ENCODE data around the gene PATJ. TPM values are rescaled to one million over a fixed set of nuclear protein-coding genes. Genes with fewer than 3 reads are reported as not detected.

Gene PATJ
- total RNA-seq, 1 experiment from 2014 or later, result 28.7 TPM

DNA sequence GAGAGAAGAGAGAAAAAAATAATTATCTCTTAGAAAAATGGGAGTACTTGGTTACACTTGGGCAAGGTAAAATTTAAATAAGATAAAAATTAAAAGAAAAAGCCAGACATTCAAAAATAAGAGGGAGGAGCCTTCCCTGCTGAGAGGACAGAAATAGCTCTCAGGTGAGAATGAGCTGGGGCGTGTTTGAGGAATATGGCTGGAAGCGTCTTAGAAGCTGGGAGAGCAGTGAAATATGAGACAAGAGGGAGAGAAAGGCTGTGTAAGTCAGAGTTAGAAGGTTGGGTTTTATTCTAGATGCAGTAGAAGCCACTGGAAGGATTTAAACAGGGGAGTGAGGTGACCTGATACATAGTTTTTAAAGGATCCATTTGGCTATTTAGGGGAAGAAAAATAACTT, 298.2 kb downstream of the PATJ start:
- Histone ChIP-seq H3K4me3 (ENCODE audit: low read length) (no peak overlapping the region), H3F3A (ENCODE audit: low read length, unreplicated experiment) (no peaks in the 10 kb centered on the region), H3K9me3 (ENCODE audit: low read length) (no peaks in the 10 kb centered on the region), H3K4me1 (ENCODE audit: insufficient read depth, low read length) (no peaks in the 10 kb centered on the region), H3K79me2 (ENCODE audit: low read length) (no peaks in the 10 kb centered on the region), H3K9me2 (replicated peaks; ENCODE audit: low read length) (no peaks in the 10 kb centered on the region), H4K20me1 (ENCODE audit: low read length) (no peaks in the 10 kb centered on the region), H3K27ac (ENCODE audit: low read length) (no peak overlapping the region), H3K4me2 (ENCODE audit: low read length) (no peak overlapping the region), H2AFZ (ENCODE audit: low read length) (no peak overlapping the region), H3K9ac (ENCODE audit: low read length) (no peak overlapping the region), H3K27me3 (ENCODE audit: low read length) (no peaks in the 10 kb centered on the region), H3K36me3 (ENCODE audit: low read depth, low read length) (no peaks in the 10 kb centered on the region)
- no TSS peak for BruUV-seq (replicated peaks)
- ChIA-PET CTCF (no interaction called here), POLR2A (ENCODE audit: unreplicated experiment) (interaction anchor here (0.6 kb wide), 1 partner anchor 914 kb away, joined by 3 read pairs; no protein-coding TSS in a partner anchor)
- TF ChIP-seq, protein P1, sequence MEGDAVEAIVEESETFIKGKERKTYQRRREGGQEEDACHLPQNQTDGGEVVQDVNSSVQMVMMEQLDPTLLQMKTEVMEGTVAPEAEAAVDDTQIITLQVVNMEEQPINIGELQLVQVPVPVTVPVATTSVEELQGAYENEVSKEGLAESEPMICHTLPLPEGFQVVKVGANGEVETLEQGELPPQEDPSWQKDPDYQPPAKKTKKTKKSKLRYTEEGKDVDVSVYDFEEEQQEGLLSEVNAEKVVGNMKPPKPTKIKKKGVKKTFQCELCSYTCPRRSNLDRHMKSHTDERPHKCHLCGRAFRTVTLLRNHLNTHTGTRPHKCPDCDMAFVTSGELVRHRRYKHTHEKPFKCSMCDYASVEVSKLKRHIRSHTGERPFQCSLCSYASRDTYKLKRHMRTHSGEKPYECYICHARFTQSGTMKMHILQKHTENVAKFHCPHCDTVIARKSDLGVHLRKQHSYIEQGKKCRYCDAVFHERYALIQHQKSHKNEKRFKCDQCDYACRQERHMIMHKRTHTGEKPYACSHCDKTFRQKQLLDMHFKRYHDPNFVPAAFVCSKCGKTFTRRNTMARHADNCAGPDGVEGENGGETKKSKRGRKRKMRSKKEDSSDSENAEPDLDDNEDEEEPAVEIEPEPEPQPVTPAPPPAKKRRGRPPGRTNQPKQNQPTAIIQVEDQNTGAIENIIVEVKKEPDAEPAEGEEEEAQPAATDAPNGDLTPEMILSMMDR (conservative IDR thresholded peaks at IDR 0.05; ENCODE audit: low read depth, low read length), result no peak
- TF ChIP-seq EZH2 (IDR thresholded peaks at IDR 0.05; ENCODE audit: low read length, unreplicated experiment), result no peak
- TF ChIP-seq EZH2phosphoT487 (IDR thresholded peaks at IDR 0.05; ENCODE audit: borderline replicate concordance, low read length), result no peak
- intact Hi-C loops (cut with micrococcal nuclease), result no loop called here
- ATAC-seq (no peak), DNase-seq (no peak)

DNA sequence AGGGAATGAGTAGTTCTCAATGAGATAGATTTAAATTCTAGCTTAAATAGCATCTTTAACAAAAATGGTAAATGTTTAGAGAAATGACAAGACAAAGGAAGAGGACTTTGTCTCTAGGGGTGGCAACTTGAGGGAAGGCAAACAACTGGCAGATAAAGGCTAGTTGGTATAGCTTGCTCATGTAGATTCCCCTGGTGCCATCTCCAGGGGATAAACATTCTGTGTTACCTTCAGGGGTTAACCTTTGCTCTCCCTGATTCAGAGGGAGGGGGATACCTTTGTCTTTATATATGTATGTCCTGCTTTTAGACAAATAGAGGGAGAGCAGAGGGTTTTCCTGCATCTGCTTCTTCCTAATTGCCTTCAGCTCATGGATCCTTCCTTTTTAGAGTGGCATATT, 298.7 kb downstream of the PATJ start:
- H3F3A ChIP-seq (ENCODE audit: low read length, unreplicated experiment), result no peaks in the 10 kb centered on the region
- H3K36me3 ChIP-seq (ENCODE audit: low read depth, low read length), result no peaks in the 10 kb centered on the region
- no peaks in the 10 kb centered on the region for H3K79me2 ChIP-seq (ENCODE audit: low read length)
- no peaks in the 10 kb centered on the region for H3K9me3 ChIP-seq (ENCODE audit: low read length)
- ChIA-PET CTCF (no interaction called here), POLR2A (ENCODE audit: unreplicated experiment) (interaction anchor here (0.6 kb wide), 1 partner anchor 915 kb away, joined by 3 read pairs; no protein-coding TSS in a partner anchor)
- H3K9me2 ChIP-seq (replicated peaks; ENCODE audit: low read length), result no peaks in the 10 kb centered on the region
- no peak overlapping the region for H3K4me3 ChIP-seq (ENCODE audit: low read length)
- H2AFZ ChIP-seq (ENCODE audit: low read length), result no peak overlapping the region
- no peak for TF ChIP-seq EZH2phosphoT487 (IDR thresholded peaks at IDR 0.05; ENCODE audit: borderline replicate concordance, low read length)
- no peak for TF ChIP-seq EZH2 (IDR thresholded peaks at IDR 0.05; ENCODE audit: low read length, unreplicated experiment)
- TF ChIP-seq, protein P1 (conservative IDR thresholded peaks at IDR 0.05; ENCODE audit: low read depth, low read length), result no peak
- H3K27ac ChIP-seq (ENCODE audit: low read length), result no peak overlapping the region
- H3K4me2 ChIP-seq (ENCODE audit: low read length), result no peak overlapping the region
- no peak for ATAC-seq
- no TSS peak for BruUV-seq (replicated peaks)
- no peak overlapping the region for H3K9ac ChIP-seq (ENCODE audit: low read length)
- H3K4me1 ChIP-seq (ENCODE audit: insufficient read depth, low read length), result no peaks in the 10 kb centered on the region
- no peaks in the 10 kb centered on the region for H4K20me1 ChIP-seq (ENCODE audit: low read length)
- DNase-seq, result no peak
- no peaks in the 10 kb centered on the region for H3K27me3 ChIP-seq (ENCODE audit: low read length)
- intact Hi-C loops (cut with micrococcal nuclease), result no loop called here

DNA sequence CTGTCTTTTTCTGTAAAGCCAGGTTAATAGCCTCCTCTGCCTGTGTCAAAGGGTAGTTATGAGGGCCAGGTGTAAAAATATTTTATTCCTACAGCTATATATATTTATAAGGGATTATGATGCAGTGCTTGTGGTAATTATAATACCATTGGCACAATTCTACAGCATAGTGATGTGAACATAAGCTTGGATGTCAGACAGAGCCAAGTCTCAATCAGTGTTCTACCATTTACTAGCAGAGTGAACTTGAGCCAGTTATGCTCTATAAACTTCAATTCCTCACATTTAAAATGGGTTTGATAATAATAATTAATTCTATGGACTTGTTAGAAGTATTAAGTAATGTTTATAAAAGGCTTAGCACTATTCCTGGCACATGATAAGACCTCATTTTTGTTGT, 300.9 kb downstream of the PATJ start:
- ATAC-seq, result no peak
- DNase-seq, result no peak
- H3K4me3 ChIP-seq (ENCODE audit: low read length), result no peak overlapping the region
- TF ChIP-seq, protein P1 (conservative IDR thresholded peaks at IDR 0.05; ENCODE audit: low read depth, low read length), result no peak
- no peak for TF ChIP-seq EZH2 (IDR thresholded peaks at IDR 0.05; ENCODE audit: low read length, unreplicated experiment)
- no peak for TF ChIP-seq EZH2phosphoT487 (IDR thresholded peaks at IDR 0.05; ENCODE audit: borderline replicate concordance, low read length)
- CTCF ChIA-PET, result no interaction called here
- H3K4me2 ChIP-seq (ENCODE audit: low read length), result no peak overlapping the region
- no peak overlapping the region for H3K27ac ChIP-seq (ENCODE audit: low read length)
- BruUV-seq (replicated peaks), result no TSS peak
- H3K9ac ChIP-seq (ENCODE audit: low read length), result no peak overlapping the region
- no peaks in the 10 kb centered on the region for H3F3A ChIP-seq (ENCODE audit: low read length, unreplicated experiment)
- no peaks in the 10 kb centered on the region for H3K4me1 ChIP-seq (ENCODE audit: insufficient read depth, low read length)
- no peak overlapping the region for H2AFZ ChIP-seq (ENCODE audit: low read length)
- intact Hi-C loops (cut with micrococcal nuclease), result no loop called here
- no peaks in the 10 kb centered on the region for H3K27me3 ChIP-seq (ENCODE audit: low read length)
- H3K36me3 ChIP-seq (ENCODE audit: low read depth, low read length), result no peaks in the 10 kb centered on the region
- no peaks in the 10 kb centered on the region for H3K79me2 ChIP-seq (ENCODE audit: low read length)
- H3K9me3 ChIP-seq (ENCODE audit: low read length), result no peaks in the 10 kb centered on the region
- POLR2A ChIA-PET (ENCODE audit: unreplicated experiment), result no interaction called here
- no peaks in the 10 kb centered on the region for H3K9me2 ChIP-seq (replicated peaks; ENCODE audit: low read length)
- no peaks in the 10 kb centered on the region for H4K20me1 ChIP-seq (ENCODE audit: low read length)
